HG02840 (cell line): ENCODE data around the gene PLCB4.

Source experiments
- ATAC-seq: cut with Tn5 transposase; IDR thresholded peaks from one replicate; pipeline ENCODE4 v1.9.1; 2021; ENCODE audit warnings: mild to moderate bottlenecking, moderate library complexity, moderate number of reproducible peaks; ENCODE audit not compliant: unreplicated experiment, low FRiP score

The PLCB4 gene

DNA sequence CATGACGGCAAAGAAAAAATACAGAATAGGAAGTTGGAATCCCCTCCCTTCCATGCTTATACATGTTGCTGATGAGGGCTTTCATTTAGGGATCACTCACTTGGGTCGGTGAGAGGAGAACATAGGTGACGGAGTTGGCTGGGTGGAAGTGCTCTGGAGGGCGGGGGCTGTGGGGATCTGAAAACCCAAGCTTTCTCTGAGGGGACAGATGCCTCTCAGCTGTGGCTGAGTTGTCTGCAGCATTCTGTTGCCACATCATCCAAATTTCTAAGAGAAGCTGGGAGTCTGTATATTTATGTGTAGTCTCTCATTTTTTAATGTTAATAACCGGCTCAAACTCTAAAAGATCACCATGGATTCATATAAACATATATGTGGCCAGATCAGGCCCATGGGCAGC, 141.5 kb downstream of the PLCB4 start:
- no peak for ATAC-seq

- ATAC-seq = no peak
These were observed 142.3 kb downstream of the PLCB4 start for GRCh38 chr20:9211016-9211760.

DNA sequence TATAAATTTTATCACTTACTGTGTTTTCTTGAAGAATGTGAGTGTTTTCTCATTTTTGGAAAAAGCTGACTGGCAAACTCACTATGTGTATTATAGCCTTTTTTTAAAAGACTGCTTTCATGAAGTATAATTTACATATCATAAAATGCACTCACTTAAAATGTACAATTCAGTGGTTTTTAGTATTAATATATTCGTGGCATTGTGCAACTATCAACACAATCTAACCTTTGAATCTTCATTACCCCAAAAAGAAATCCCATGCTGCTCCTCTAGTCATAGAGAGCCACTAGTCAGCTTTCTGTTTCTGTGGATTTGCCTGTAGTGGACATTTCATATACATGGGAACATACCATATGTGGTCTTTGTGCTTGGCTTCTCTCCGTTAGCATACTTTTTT, 143.8 kb downstream of the PLCB4 start:
- no peak for ATAC-seq

GRCh38 chr20:9214685-9215084, 145.8 kb downstream of the PLCB4 start:
- ATAC-seq = no peak

DNA sequence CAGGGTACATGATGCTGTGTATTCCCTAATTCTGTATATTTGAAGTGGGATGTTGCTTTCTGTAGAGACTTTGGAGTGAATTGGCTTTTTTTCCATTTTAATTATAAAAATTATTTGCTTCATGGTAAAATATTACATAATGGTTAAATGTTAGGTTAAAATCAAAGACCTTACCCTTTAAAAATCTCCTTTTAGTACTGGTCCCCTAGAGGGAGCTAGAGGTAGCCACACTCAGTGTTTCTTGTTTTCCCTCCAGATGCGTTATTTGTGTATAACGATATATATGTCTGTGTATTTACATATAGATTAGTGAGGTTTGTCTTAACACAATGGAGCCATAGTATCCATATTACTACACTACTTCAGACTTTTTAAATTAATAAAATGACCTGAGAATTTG, 146.7 kb downstream of the PLCB4 start:
- no peak for ATAC-seq

DNA sequence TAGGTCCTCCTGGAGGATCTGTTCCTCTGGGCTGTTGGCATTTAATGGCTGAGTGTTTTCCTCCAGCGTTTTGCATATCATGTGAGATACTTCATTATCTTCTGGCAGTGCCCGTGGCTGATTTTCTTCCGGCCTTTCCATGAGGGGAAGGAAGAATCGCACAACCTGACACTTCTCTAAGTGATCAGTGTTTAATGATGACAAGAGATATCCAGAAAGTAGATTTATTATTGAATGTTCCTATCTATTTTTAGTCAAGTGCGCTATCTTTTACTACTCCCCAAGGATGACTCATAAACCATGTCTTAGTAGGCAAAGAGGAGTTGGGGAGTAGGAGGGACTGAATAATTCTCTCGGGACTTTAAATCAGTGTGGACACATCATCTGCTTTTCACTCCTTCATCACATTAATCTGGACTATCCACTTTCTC, 149.7 kb downstream of the PLCB4 start:
- ATAC-seq = no peak

DNA sequence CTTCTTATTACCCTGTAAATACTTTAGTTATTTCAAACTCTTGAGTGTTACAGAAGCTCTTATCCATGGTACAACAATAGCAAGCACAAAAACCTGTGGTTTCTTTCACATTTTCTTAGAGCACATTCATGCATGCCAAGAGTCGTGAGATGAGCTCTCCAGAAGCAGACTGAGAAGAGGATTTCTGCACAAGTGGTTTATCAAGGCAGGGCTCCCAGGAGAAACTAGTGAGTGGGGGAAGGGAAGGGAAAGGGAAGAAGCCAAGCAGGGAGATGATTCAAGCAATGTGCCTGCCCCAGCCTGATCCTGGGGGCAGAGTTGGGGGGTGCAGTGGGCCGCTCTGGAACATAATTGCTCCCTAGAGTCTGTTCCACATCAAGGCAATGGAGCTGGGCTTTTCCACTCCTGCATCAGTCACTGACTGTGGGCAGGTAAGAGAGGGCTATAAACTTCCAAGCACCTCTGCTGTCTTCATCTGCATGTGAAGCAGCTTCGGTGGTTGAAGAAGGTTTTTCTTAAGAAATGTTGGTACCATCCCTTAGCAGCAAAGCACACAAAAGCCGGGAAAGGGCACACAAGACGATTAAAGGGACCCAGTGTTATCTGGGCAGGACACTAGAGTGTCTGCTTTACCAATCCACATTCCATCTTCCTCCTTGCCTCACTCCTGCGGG, 152.1 kb downstream of the PLCB4 start:
- no peak for ATAC-seq

DNA sequence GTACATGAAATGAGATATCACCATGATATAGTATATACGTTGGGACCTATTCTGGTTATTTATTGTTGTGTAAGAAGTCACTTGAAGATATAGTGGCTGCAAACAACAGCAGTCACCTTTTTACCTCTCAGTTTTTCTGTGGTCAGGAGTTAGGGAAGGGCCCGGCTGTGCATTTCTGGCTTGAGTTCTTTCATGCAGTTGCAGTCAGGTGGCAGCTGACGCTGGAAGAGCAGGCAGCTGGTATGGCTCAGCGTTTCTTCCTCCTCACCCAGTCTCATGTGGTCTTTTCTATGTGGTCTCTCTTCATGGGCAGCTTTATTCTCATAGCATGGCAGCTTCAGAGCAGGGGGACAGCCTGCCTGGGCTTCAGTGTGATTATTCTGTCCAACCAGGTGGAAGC, 154.4 kb downstream of the PLCB4 start:
- no peak for ATAC-seq

DNA sequence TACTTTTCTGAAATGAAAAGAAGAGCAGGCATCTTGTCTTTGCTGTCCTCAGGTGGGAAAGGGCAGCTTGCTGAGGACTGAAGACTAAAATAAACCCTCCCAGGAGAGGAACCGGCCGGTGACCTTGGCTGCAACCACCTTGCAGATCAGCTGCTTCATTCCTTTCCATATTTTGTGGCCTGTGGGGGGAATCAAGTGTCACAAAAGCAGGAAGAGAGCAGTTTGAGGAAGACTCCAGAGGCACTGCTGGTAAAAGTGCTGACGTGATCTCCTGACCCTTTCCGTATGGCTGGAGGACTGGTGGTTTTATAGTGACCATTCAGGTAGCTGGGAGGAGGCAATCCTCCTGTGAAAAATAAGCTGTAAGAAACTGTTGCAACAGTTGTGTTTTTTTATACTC, 157.0 kb downstream of the PLCB4 start:
- no peak for ATAC-seq

DNA sequence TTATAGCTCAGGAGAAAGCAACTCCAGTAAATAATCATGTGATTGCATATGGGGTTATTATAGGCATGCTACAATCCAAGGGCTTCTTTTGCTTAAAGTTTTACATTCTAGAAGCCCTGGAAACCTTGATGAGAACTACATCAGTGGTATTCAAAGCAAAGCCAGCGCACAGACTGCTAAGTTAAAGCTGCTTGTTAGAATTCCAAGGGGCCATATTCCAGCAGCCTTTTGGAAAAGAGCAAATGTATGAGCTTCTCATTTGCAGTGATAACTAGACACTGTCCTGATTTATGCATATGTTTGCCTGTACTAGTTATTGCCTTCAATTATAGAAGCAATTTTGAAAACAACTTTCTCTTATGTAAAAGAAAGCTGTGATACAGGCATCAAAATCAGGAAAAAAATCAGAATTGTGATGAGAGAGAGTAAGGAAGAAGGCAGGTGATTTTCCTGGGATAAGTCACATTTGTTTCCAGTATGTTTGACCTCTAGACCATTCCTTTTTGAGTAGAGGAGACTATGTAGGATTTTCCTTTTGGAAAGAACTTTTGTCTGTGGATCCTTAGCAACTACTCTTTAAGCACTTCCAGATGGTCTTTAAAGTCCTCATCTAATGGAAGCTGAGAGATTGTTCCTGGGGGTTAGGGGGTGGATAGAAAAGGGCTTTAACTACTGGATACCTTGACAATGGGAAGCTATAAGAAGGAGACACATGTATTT, 159.2 kb downstream of the PLCB4 start:
- no peak for ATAC-seq

DNA sequence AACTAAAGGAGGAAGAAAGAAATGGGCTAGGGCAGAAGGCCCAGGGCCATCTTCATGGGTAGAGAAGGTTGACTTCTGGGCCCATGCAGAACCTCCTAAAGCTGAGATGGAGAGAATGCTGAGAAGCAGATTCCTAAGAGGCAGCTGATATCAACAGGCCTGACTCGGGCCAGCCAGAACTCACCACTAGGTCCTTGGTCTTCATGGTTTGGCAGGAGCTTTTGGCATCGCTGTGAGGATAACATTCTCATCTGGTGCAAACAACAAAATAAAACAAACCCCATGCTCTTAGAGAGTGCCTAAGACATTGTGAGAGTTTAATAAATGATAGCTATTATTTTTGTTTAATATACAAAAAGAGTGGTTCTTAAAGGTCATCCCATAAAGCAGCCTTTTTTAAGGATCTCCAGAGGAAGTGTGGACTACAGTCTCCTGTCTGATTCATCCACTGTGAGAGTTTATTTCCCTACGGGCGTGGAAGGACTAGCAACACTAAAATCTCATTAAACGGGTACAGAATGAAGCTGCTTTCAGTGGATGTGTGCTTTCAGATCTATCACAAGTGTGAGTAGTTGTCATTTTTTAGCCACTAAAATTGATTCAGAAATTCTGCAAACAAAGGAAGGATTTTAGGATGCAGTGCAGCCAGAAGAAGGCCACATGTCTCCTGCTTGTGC, 160.0 kb downstream of the PLCB4 start:
- ATAC-seq = no peak

DNA sequence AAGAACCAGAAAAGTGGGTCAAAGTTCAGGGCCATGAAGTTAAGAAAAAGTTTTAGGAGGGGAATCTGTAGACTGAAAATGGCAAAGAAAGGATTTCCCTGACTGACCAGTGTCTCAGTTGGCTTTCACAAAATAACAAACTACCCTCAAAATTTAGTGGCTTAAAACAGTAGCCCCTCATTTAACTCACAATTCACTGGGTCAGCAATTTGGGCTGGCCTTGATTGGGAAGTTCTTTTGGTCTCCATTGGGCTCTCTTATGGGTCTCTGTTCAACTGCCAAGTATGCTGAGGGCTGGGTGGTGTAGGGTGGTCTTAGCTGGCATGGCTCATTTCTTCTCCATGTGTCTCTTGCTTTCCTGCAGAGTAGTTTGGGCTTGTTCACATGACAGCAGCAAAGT, 161.5 kb downstream of the PLCB4 start:
- ATAC-seq = no peak

DNA sequence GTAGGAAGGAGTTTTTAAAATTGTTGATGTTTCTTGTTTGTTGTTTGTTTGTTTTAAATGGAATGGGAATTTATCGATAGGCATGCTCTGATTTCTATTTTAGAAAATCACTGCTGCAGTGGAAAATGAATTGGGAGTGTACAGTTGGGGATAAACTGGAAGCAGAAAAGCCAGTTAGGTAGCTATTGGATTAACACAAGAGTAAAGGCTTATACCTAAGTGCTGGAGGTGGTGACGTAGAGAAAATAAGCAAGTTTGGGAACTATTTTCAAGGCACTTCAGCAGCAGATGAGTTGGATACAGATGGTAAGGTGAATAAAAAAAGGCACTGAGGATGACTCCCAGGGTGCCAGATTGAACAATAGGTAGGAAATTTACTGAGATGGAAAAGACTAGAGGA, 164.9 kb downstream of the PLCB4 start:
- no peak for ATAC-seq

DNA sequence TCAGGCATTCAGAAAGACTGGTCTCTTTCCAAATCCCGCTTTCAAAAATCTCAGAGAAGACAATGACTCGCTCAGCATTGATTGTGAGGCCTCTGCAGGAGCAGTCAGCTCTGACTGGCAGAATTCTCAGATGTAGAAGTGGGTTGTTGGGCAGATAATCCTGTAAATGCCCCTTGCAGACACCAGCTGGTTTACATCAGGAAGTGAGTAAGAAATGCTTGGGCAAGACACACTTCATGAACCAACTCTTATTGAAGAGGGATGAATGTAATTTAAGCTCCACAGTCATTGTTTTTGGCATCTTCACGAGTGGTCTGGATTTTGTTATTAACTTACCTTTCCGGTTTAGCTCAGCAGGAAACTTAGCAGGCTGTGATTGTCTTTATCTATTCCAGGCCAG, 166.6 kb downstream of the PLCB4 start:
- ATAC-seq = no peak

DNA sequence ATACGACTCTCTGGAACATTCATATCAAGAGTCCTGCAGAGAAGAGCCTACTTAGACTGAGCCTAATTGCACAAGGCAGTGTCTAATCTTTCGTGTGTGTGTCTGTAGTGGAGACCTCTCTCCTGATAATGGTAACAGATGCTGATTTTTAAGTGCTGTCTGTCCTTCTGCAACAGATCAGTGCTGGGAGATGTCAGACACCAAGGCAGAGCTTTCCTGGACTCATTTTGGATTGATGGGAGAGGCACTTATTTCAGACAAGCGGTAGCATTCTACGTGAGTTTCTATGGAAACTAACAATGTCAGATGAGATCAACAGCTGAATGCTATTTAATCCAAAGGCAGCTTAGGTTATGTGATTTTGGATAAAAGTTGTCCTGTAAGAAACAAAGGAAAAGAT, 167.6 kb downstream of the PLCB4 start:
- no peak for ATAC-seq

GRCh38 chr20:9241232-9241692, 172.4 kb downstream of the PLCB4 start:
- no peak for ATAC-seq

DNA sequence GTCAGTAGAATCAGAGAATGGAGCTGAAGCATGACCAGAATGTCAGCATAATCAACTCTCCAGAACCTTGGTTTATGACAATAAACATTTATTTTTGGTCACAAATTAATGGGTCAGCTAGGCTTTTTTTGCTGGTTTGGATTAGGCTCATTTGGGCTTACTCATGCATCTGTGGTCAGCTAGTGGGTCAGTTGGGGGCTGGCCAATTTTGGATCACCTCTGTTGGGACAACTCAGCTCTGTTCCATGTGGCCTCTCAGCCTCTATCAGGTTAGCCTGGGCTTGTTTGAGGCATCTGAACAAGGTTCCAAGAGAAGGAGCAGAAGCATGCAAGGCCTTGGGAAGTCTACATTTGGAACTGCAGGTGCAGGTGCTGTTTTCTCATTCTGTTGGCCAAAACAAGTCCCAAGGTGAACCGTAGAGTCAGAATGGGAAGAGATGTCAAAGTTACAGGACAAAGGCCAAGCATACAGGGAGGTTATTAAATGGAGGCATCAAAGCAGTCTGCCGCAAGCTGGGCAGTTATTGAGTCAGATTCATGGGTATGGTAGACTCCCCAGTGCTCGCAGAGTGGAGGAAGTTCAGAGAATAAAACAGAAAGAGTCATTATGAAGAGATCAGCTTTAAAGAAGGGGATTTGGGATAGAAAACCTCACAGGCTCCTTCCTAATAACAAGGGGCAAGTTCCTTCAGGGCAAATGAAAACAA, 173.0 kb downstream of the PLCB4 start:
- ATAC-seq = no peak

DNA sequence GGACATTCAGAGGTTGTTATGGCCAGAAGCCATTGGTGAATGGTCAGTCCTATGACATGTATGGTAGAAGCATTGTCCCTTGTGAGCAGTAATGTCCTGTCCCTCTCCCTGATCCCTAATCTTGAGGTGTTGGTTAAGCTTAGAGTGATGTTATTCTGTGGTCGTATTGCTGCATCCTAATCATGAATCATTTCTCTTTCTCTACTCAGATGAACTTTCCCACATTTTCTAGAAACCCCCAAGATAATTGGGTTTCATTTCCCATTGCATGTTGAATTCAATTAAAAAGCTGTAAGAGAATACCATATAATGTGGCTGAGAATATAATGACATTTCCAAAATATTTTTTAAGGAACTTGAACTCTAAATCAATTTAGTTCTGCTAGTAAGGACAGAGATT, 175.1 kb downstream of the PLCB4 start:
- ATAC-seq = no peak

DNA sequence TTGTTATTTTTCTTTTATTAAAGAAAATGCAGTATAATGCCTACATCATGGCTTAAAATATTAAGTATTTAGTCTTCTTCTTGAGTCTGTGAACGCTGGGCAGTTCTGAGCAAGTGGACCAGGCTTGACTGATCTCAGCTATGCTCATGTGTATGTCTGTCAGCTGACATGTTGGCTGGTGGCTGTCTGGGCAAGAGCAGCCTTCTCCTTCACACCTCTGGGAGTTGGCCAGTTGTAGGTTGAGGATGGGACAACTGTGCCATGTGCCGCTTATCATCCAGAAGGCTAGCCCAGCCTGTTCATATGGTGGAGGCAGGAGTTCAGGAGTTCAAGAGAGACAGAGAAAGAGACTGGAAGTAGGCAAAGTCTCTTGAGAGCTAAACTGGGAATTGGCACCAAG, 175.9 kb downstream of the PLCB4 start:
- no peak for ATAC-seq

- ATAC-seq = no peak
These were observed 177.8 kb downstream of the PLCB4 start for GRCh38 chr20:9246731-9247130.
